ENCODE data around the gene CHN2.

Gene CHN2

GRCh38 chr7:29288181-29289091 lies 93.9 kb downstream of the CHN2 start:
- DNase-seq = no peak

- DNase-seq = no peak
Observed at GRCh38 chr7:29289156-29290021, 94.8 kb downstream of the CHN2 start.

GRCh38 chr7:29290829-29291228 lies 96.3 kb downstream of the CHN2 start:
- no peak for DNase-seq

GRCh38 chr7:29291723-29292618 lies 97.4 kb downstream of the CHN2 start:
- no peak for DNase-seq

GRCh38 chr7:29292886-29293658 lies 98.5 kb downstream of the CHN2 start:
- no peak for DNase-seq

- no peak for DNase-seq
Observed at GRCh38 chr7:29296421-29296820, 101.8 kb downstream of the CHN2 start.

- DNase-seq = no peak
Observed at GRCh38 chr7:29297194-29297890, 102.8 kb downstream of the CHN2 start.

GRCh38 chr7:29299086-29299485 lies 104.5 kb downstream of the CHN2 start:
- no peak for DNase-seq

- no peak for DNase-seq
Observed at GRCh38 chr7:29300026-29300480, 105.5 kb downstream of the CHN2 start.

- no peak for DNase-seq
Observed at GRCh38 chr7:29300649-29301048, 106.1 kb downstream of the CHN2 start.

- no peak for DNase-seq
Observed at GRCh38 chr7:29302666-29303395, 108.3 kb downstream of the CHN2 start.

GRCh38 chr7:29304756-29305155 lies 110.2 kb downstream of the CHN2 start:
- DNase-seq = no peak

- DNase-seq = no peak
Observed at GRCh38 chr7:29306319-29306991, 111.9 kb downstream of the CHN2 start.

GRCh38 chr7:29308424-29308823 lies 113.8 kb downstream of the CHN2 start:
- DNase-seq = no peak

GRCh38 chr7:29309041-29309854 lies 114.7 kb downstream of the CHN2 start:
- no peak for DNase-seq

- no peak for DNase-seq
Observed at GRCh38 chr7:29310625-29311024, 116.0 kb downstream of the CHN2 start.

- DNase-seq = no peak
Observed at GRCh38 chr7:29311314-29311713, 116.7 kb downstream of the CHN2 start.

- DNase-seq = no peak
Observed at GRCh38 chr7:29314148-29314547, 119.6 kb downstream of the CHN2 start.

Measured in KG1 (cell line).